ENCODE results near the gene CD6. TPM values are rescaled to one million over a fixed set of nuclear protein-coding genes. Genes with fewer than 3 reads are reported as not detected.

CD6 gene
- total RNA-seq, 1 donor from 2014 or later = 0.39 TPM

DNA sequence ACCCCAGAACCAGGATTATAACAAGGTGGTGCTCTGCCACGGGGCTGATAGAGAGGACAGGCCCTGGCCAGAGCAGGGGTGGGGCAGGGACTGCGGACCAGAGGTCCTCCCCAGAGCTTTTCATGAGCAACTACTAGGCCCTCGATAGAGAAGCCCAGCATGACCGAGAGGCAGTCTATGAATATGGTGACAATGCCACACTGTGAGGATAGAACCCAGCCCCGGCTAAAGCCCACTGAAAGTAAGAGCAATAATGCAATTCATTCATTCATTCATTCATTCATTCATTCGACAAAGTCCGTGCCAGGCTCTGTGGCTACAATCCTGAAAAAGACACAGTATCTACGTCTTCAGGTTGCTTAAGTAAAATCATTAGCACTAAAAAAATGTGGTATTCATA is 95.2 kb downstream of the CD6 start:
- Mint-ChIP-seq H3K36me3 (ENCODE audit: low read depth, unreplicated experiment) (no peaks in the 10 kb centered on the region), H3K27ac (ENCODE audit: unreplicated experiment) (no peak overlapping the region), H3K4me3 (ENCODE audit: unreplicated experiment) (no peak overlapping the region), H3K9me3 (ENCODE audit: unreplicated experiment) (no peaks in the 10 kb centered on the region), H3K4me1 (ENCODE audit: low read depth, unreplicated experiment) (peaks cover 10% of the 10 kb centered on the region), H3K27me3 (ENCODE audit: low read depth, unreplicated experiment) (peaks cover 8% of the 10 kb centered on the region)
- no peak overlapping the region for H3K9ac ChIP-seq (ENCODE audit: low read length)
- no peak overlapping the region for H2AFZ ChIP-seq (ENCODE audit: low read depth, low read length)
- no peaks in the 10 kb centered on the region for H3K27me3 ChIP-seq (ENCODE audit: insufficient read depth, low read length)
- DNase-seq (ENCODE audit: low read depth) = no peak
- no peaks in the 10 kb centered on the region for H3K4me1 ChIP-seq (ENCODE audit: insufficient read depth, low read length)
- H4K20me1 ChIP-seq (ENCODE audit: insufficient read depth, low read length) = no peaks in the 10 kb centered on the region
- H3K27ac ChIP-seq (ENCODE audit: low read depth, low read length) = no peak overlapping the region
- FAIRE-seq = no peak
- no peak for TF ChIP-seq EZH2 (IDR thresholded peaks at IDR 0.05; ENCODE audit: insufficient read depth, low read length)
- TF ChIP-seq, protein P1, sequence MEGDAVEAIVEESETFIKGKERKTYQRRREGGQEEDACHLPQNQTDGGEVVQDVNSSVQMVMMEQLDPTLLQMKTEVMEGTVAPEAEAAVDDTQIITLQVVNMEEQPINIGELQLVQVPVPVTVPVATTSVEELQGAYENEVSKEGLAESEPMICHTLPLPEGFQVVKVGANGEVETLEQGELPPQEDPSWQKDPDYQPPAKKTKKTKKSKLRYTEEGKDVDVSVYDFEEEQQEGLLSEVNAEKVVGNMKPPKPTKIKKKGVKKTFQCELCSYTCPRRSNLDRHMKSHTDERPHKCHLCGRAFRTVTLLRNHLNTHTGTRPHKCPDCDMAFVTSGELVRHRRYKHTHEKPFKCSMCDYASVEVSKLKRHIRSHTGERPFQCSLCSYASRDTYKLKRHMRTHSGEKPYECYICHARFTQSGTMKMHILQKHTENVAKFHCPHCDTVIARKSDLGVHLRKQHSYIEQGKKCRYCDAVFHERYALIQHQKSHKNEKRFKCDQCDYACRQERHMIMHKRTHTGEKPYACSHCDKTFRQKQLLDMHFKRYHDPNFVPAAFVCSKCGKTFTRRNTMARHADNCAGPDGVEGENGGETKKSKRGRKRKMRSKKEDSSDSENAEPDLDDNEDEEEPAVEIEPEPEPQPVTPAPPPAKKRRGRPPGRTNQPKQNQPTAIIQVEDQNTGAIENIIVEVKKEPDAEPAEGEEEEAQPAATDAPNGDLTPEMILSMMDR (IDR thresholded peaks at IDR 0.05; ENCODE audit: insufficient read depth, low read depth, low read length) = no peak
- H3K9me3 ChIP-seq (ENCODE audit: insufficient read depth, low read depth, low read length) = no peaks in the 10 kb centered on the region
- H3K36me3 ChIP-seq (ENCODE audit: insufficient read depth, low read length) = no peaks in the 10 kb centered on the region
- no peak overlapping the region for H3K4me3 ChIP-seq (ENCODE audit: insufficient read depth, low read depth, low read length)
- no peaks in the 10 kb centered on the region for H3K79me2 ChIP-seq (ENCODE audit: insufficient read depth, low read length)
- no peak overlapping the region for H3K4me2 ChIP-seq (ENCODE audit: low read length)

- H3K36me3 ChIP-seq (ENCODE audit: insufficient read depth, low read length) = no peaks in the 10 kb centered on the region
- H3K27ac ChIP-seq (ENCODE audit: low read depth, low read length) = no peak overlapping the region
- DNase-seq (ENCODE audit: low read depth) (no peak), FAIRE-seq (no peak)
- H3K4me3 ChIP-seq (ENCODE audit: insufficient read depth, low read depth, low read length) = no peak overlapping the region
- no peaks in the 10 kb centered on the region for H3K4me1 ChIP-seq (ENCODE audit: insufficient read depth, low read length)
- H3K9me3 Mint-ChIP-seq (ENCODE audit: unreplicated experiment) = no peaks in the 10 kb centered on the region
- no peak overlapping the region for H3K9ac ChIP-seq (ENCODE audit: low read length)
- peaks cover 8% of the 10 kb centered on the region for H3K27me3 Mint-ChIP-seq (ENCODE audit: low read depth, unreplicated experiment)
- H3K79me2 ChIP-seq (ENCODE audit: insufficient read depth, low read length) = no peaks in the 10 kb centered on the region
- H3K4me1 Mint-ChIP-seq (ENCODE audit: low read depth, unreplicated experiment) = peaks cover 15% of the 10 kb centered on the region
- H3K36me3 Mint-ChIP-seq (ENCODE audit: low read depth, unreplicated experiment) = no peaks in the 10 kb centered on the region
- H3K27ac Mint-ChIP-seq (ENCODE audit: unreplicated experiment) = no peak overlapping the region
- no peaks in the 10 kb centered on the region for H3K9me3 ChIP-seq (ENCODE audit: insufficient read depth, low read depth, low read length)
- H3K4me2 ChIP-seq (ENCODE audit: low read length) = no peak overlapping the region
- no peak overlapping the region for H3K4me3 Mint-ChIP-seq (ENCODE audit: unreplicated experiment)
- TF ChIP-seq, protein P1 (IDR thresholded peaks at IDR 0.05; ENCODE audit: insufficient read depth, low read depth, low read length) = no peak
- no peak for TF ChIP-seq EZH2 (IDR thresholded peaks at IDR 0.05; ENCODE audit: insufficient read depth, low read length)
- no peaks in the 10 kb centered on the region for H3K27me3 ChIP-seq (ENCODE audit: insufficient read depth, low read length)
- H4K20me1 ChIP-seq (ENCODE audit: insufficient read depth, low read length) = no peaks in the 10 kb centered on the region
- H2AFZ ChIP-seq (ENCODE audit: low read depth, low read length) = no peak overlapping the region
Measured at GRCh38 chr11:61067782-61068446, 96.4 kb downstream of the CD6 start.

DNA sequence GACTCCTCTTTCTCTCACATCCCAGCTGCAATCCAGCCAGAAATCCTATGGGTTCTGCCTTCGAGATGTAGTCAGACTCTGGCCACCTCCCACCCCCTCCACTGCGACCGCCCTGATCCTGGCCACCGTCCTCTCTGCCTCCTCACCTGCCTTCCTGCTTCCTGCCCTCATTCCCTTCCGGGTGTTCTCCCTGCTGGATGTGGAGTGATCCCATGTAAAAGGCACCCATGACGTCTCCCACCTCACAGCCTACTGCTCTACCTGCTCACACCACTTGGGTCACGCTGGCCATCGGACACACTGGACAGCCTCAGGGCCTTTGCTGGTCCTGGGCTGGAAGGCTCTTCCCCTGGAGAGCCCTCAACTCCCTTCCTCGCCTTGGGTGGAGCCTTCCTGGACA is 97.1 kb downstream of the CD6 start:
- no peak overlapping the region for H3K4me2 ChIP-seq (ENCODE audit: low read length)
- H3K9ac ChIP-seq (ENCODE audit: low read length) = no peak overlapping the region
- H3K9me3 ChIP-seq (ENCODE audit: insufficient read depth, low read depth, low read length) = no peaks in the 10 kb centered on the region
- H3K27me3 Mint-ChIP-seq (ENCODE audit: low read depth, unreplicated experiment) = peaks cover 8% of the 10 kb centered on the region
- no peak overlapping the region for H3K27ac ChIP-seq (ENCODE audit: low read depth, low read length)
- no peak for DNase-seq (ENCODE audit: low read depth)
- no peaks in the 10 kb centered on the region for H3K4me1 ChIP-seq (ENCODE audit: insufficient read depth, low read length)
- H2AFZ ChIP-seq (ENCODE audit: low read depth, low read length) = no peak overlapping the region
- no peaks in the 10 kb centered on the region for H3K36me3 Mint-ChIP-seq (ENCODE audit: low read depth, unreplicated experiment)
- no peak for FAIRE-seq
- H4K20me1 ChIP-seq (ENCODE audit: insufficient read depth, low read length) = no peaks in the 10 kb centered on the region
- no peaks in the 10 kb centered on the region for H3K9me3 Mint-ChIP-seq (ENCODE audit: unreplicated experiment)
- no peaks in the 10 kb centered on the region for H3K36me3 ChIP-seq (ENCODE audit: insufficient read depth, low read length)
- no peaks in the 10 kb centered on the region for H3K27me3 ChIP-seq (ENCODE audit: insufficient read depth, low read length)
- H3K4me1 Mint-ChIP-seq (ENCODE audit: low read depth, unreplicated experiment) = peaks cover 15% of the 10 kb centered on the region
- H3K4me3 ChIP-seq (ENCODE audit: insufficient read depth, low read depth, low read length) = no peak overlapping the region
- TF ChIP-seq EZH2 (IDR thresholded peaks at IDR 0.05; ENCODE audit: insufficient read depth, low read length) = no peak
- TF ChIP-seq, protein P1 (IDR thresholded peaks at IDR 0.05; ENCODE audit: insufficient read depth, low read depth, low read length) = no peak
- H3K79me2 ChIP-seq (ENCODE audit: insufficient read depth, low read length) = no peaks in the 10 kb centered on the region
- no peak overlapping the region for H3K4me3 Mint-ChIP-seq (ENCODE audit: unreplicated experiment)
- no peak overlapping the region for H3K27ac Mint-ChIP-seq (ENCODE audit: unreplicated experiment)
